Lower leg skin (tissue), 4 donors: Measurements from ENCODE around the gene DPP10. TPM values are rescaled to one million over a fixed set of nuclear protein-coding genes. Genes with fewer than 3 reads are reported as not detected.

Source experiments
- DNase-seq, 2 donors: peaks; one replicate each; pipeline ENCODE4 v3.0.0-alpha.2; 2019; ENCODE audit warnings: low spot score in 2 of 2
- H3K4me3 ChIP-seq: fragments of 200-600 bp; sonication (generic); 2 replicates; pipeline ENCODE4 v1.5.1; 2017; ENCODE audit warnings: mild to moderate bottlenecking, low read depth; ENCODE audit not compliant: poor library complexity, severe bottlenecking
- CTCF ChIP-seq, 3 donors: fragments of 450-650 bp; IDR thresholded peaks; one replicate each; pipeline ENCODE4 v1.5.1; 2016; ENCODE audit warnings: antibody characterized with exemption in 3 of 3, mild to moderate bottlenecking in 3 of 3, moderate library complexity in 2 of 3
- POLR2A ChIP-seq, 2 donors: fragments of 450-650 bp; IDR thresholded peaks; one replicate each; pipeline ENCODE4 v1.6.1; 2016 to 2017; ENCODE audit warnings: antibody characterized with exemption in 2 of 2, mild to moderate bottlenecking in 1 of 2, moderate library complexity in 1 of 2
- WGBS, 2 donors: methylation state at CpG; one replicate each; pipeline ENCODE4 v1.1.5; 2018; 5-methylcytosine and 5-hydroxymethylcytosine counted together
- intact Hi-C: fragments of 100-400 bp; cut with DNase I; formaldehyde crosslinking; loops from one replicate; pipeline ENCODE4 v1.15.0; 2023; ENCODE audit warnings: low total_unique reads
- total RNA-seq, 4 donors: library from RNA; depleted of rRNA; stranded (reverse); fragments of >200 nt; gene quantifications; one replicate each; pipeline ENCODE4 v1.1.0, GENCODE V29; 2016

Gene DPP10
- total RNA-seq, 4 donors from 2014 or later, result 1.1 TPM; not detected in 3

- WGBS, 2 donors, result 86 to 89% methylated on average over 5 of the region's 5 CpGs
- TF ChIP-seq POLR2A (IDR thresholded peaks at IDR 0.05) (no peak), CTCF (IDR thresholded peaks at IDR 0.05) (no peak)
Measured at GRCh38 chr2:115580784-115581183, 1138.3 kb downstream of the DPP10 start.

GRCh38 chr2:115584507-115584906 lies 1142.1 kb downstream of the DPP10 start:
- 89 to 90% methylated on average over 2 of the region's 2 CpGs for WGBS, 2 donors
- H3K4me3 ChIP-seq, result no peak overlapping the region
- intact Hi-C loops, result no loop called here
- no peak for DNase-seq
- no peak for TF ChIP-seq CTCF (IDR thresholded peaks at IDR 0.05)
- TF ChIP-seq POLR2A (IDR thresholded peaks at IDR 0.05), result no peak

More at GRCh38 chr2:115580784-115581183, 1138.3 kb downstream of the DPP10 start:
- intact Hi-C loops, result no loop called here
- H3K4me3 ChIP-seq, result no peak overlapping the region
- DNase-seq, result no peak

GRCh38 chr2:115596659-115597375 lies 1154.4 kb downstream of the DPP10 start:
- intact Hi-C loops, result no loop called here
- 55 to 66% methylated on average over 3 of the region's 3 CpGs for WGBS, 2 donors
- DNase-seq, result no peak
- no peak overlapping the region for H3K4me3 ChIP-seq
- TF ChIP-seq CTCF (IDR thresholded peaks at IDR 0.05), result no peak
- TF ChIP-seq POLR2A (IDR thresholded peaks at IDR 0.05), result no peak

- TF ChIP-seq CTCF (IDR thresholded peaks at IDR 0.05) (no peak), POLR2A (IDR thresholded peaks at IDR 0.05) (no peak)
- intact Hi-C loops, result no loop called here
- 70 to 71% methylated on average over 7 of the region's 7 CpGs for WGBS, 2 donors
- no peak for DNase-seq
- no peak overlapping the region for H3K4me3 ChIP-seq
Measured at GRCh38 chr2:115603285-115603684, 1160.8 kb downstream of the DPP10 start.

GRCh38 chr2:115606350-115606749 lies 1163.9 kb downstream of the DPP10 start:
- no peak overlapping the region for H3K4me3 ChIP-seq
- intact Hi-C loops, result no loop called here
- TF ChIP-seq POLR2A (IDR thresholded peaks at IDR 0.05), result no peak
- no peak for TF ChIP-seq CTCF (IDR thresholded peaks at IDR 0.05)
- 77 to 87% methylated on average over 1 of the region's 1 CpG for WGBS, 2 donors
- no peak for DNase-seq

- 59 to 63% methylated on average over 2 of the region's 2 CpGs for WGBS, 2 donors
- TF ChIP-seq CTCF (IDR thresholded peaks at IDR 0.05) (no peak), POLR2A (IDR thresholded peaks at IDR 0.05) (no peak)
- H3K4me3 ChIP-seq, result no peak overlapping the region
- no peak for DNase-seq
- intact Hi-C loops, result no loop called here
Measured at GRCh38 chr2:115609978-115610377, 1167.5 kb downstream of the DPP10 start.
